NOMO-1 treated with dmso at 0.1 percent for 144 hours (cell line): Measurements from ENCODE around the gene LSM12.

Source experiments
- DNase-seq: peaks from one replicate; lab custom pipeline; 2025; ENCODE audit not compliant: unreplicated experiment; lab: John Stamatoyannopoulos, UW

Gene LSM12

GRCh38 chr17:43988301-43988700 lies 78.2 kb downstream of the LSM12 start:
- no peak for DNase-seq

DNA sequence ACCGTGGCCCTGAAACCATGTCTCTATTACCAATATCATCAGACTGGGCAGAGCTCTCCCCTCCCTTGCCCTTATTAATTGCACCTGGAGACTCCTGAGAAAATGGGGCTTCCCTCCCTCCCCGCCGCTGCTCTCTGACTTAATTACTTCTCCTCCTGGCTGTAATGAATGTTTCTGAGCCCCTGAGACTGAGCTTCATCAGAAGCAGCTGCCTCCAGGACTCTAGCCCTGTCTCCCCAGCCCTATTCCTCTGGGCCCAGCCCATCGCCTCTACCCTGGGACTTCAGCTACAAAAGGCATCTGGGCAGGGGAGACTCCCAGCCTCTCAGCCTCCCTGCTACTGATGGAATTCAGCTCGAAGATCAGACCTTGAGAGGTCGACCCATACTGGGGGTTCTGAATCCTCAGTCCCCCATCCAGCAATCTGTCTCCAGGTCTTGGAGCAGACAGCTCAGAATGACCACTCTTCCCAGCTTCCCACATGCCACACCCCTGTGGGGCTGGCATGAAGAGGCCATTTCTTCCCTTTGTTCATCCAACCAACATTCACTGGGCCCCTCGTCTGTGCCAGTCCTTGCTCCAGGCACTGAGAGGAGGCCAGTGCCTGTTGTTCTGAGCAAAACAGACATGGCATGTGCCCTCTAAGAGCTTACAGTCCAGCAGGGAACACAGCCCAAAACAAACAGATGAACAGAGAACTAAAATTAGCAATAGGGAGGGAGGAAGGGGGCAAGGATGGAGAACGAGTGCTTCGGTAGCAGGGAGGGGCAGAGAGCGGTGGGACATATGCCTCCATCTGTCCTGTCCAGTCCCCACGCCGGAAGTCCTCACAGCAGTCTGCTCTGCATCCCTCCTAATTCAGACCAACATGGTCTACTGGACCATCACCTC lies 79.1 kb downstream of the LSM12 start:
- DNase-seq = no peak

DNA sequence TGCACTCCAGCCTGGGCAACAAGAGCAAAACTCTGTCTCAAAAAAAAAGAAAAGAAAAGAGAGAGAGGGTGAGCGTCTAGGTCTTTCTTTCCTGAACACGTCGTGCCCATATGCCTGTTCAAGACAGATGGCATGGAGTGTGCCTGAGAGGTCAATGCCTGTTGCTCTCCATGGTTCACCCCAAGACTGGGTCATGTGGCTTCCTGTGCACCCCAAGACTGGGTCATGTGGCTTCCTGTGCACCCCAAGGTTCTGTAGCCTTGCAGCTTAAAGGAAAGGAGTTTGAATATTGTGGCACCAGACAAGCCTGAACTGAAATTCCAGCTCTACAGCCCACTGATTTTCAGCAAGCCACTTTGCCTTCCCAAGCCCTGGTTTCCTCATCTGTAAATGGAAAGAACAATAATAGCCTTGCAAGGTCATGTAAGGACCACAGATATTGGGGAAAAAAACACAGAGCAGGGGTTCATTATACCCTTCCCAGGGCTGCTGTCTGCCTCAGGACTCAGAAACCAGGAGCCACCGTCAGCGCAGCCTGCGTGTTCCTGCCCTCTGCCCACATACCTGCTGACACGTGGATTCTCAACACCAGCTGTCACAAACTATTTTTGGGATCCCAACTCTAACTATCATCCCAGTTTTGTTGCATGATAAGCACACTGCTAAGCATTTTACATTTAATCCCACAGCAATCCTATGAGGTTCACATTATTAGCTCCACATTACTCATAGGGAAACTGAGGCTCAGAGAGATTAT lies 80.1 kb downstream of the LSM12 start:
- no peak for DNase-seq

- no peak for DNase-seq
These were observed 82.0 kb downstream of the LSM12 start for GRCh38 chr17:43984521-43984920.
